22Rv1 (cell line): ENCODE data around the gene CLEC19A.

Source experiments
- H3K27ac ChIP-seq: fragments of 450-650 bp; 2 replicates; pipeline ENCODE4 v1.5.1; 2017
- ZFX ChIP-seq: fragments of 450-650 bp; IDR thresholded peaks from 2 replicates; pipeline ENCODE4 v1.6.1; 2017; ENCODE audit warnings: antibody characterized with exemption, borderline replicate concordance
- TF ChIP-seq, protein P1 (sequence below): fragments of 450-650 bp; IDR thresholded peaks from 2 replicates; pipeline ENCODE4 v1.5.1; 2017; ENCODE audit warnings: mild to moderate bottlenecking

Gene CLEC19A

GRCh38 chr16:19285431-19285830 is at the start of gene CLEC19A:
Gene CLEC19A (plus strand): TSS chr16:19285731. CDS start chr16:19285852, 121 bp downstream.
- no peak for TF ChIP-seq ZFX
- TF ChIP-seq, protein P1, sequence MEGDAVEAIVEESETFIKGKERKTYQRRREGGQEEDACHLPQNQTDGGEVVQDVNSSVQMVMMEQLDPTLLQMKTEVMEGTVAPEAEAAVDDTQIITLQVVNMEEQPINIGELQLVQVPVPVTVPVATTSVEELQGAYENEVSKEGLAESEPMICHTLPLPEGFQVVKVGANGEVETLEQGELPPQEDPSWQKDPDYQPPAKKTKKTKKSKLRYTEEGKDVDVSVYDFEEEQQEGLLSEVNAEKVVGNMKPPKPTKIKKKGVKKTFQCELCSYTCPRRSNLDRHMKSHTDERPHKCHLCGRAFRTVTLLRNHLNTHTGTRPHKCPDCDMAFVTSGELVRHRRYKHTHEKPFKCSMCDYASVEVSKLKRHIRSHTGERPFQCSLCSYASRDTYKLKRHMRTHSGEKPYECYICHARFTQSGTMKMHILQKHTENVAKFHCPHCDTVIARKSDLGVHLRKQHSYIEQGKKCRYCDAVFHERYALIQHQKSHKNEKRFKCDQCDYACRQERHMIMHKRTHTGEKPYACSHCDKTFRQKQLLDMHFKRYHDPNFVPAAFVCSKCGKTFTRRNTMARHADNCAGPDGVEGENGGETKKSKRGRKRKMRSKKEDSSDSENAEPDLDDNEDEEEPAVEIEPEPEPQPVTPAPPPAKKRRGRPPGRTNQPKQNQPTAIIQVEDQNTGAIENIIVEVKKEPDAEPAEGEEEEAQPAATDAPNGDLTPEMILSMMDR, result no peak
- H3K27ac ChIP-seq, result no peak within 1 kb of the TSS

GRCh38 chr16:19235886-19236285 is 49.6 kb upstream of the CLEC19A start:
- no peak for TF ChIP-seq ZFX
- TF ChIP-seq, protein P1, result no peak

GRCh38 chr16:19236561-19237209 is 48.8 kb upstream of the CLEC19A start:
- H3K27ac ChIP-seq, result no peak overlapping the region
- TF ChIP-seq ZFX, result no peak
- TF ChIP-seq, protein P1, result no peak

More at GRCh38 chr16:19235886-19236285, 49.6 kb upstream of the CLEC19A start:
- no peak overlapping the region for H3K27ac ChIP-seq

DNA sequence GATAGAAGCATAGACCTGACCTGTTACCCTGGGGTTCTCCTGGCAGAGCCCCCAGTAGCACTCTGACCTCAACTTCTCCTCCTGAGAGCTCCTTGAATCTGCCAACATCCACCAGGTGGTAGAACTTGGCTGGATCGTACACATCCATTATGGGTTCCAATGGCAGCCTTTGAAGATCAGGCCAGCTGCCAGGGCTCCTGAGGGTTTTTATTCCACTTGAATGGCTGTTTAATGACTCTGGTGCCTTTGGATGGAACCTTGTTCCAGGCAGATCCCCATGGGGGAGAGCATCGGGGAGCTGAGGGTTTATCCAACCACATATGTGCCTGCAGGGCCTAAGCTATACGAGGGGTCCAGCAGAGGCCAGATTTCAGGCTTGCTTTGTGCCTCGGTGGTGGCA is 47.1 kb upstream of the CLEC19A start:
- TF ChIP-seq, protein P1, result no peak
- TF ChIP-seq ZFX, result no peak
- no peak overlapping the region for H3K27ac ChIP-seq

DNA sequence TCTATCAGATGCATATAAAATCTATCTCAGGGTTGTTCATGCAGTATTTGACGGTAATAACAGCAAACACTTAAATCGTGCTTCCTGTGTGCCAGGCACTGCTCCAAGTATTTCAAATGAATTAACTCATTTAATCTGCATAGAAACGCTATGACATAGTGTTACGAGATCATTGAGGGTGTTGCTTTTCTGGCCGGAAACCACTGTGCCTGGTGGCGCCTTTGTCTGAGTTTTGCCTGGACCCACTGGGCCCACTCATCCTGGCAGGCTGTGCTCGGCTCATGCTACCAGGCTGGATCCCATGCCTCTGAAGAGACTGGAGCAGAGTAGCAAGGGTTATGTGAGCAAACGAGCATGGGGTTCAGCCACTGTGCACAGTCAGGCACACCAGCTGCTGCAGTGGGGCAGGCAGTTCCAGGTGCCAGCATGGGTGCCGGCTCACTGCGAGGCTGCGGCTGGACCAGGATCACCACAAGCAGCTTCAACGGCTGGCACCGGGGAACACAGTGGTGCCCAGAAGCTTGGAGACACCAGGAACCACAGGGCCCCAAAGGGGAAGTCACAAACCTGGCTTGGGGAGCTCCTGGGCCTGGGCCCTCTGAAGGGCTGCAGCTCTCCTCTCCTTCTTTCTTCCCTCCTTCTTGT is 45.9 kb upstream of the CLEC19A start:
- no peak for TF ChIP-seq ZFX
- TF ChIP-seq, protein P1, result no peak
- H3K27ac ChIP-seq, result no peak overlapping the region

GRCh38 chr16:19240494-19240893 is 45.0 kb upstream of the CLEC19A start:
- no peak overlapping the region for H3K27ac ChIP-seq
- TF ChIP-seq, protein P1, result no peak
- TF ChIP-seq ZFX, result no peak

DNA sequence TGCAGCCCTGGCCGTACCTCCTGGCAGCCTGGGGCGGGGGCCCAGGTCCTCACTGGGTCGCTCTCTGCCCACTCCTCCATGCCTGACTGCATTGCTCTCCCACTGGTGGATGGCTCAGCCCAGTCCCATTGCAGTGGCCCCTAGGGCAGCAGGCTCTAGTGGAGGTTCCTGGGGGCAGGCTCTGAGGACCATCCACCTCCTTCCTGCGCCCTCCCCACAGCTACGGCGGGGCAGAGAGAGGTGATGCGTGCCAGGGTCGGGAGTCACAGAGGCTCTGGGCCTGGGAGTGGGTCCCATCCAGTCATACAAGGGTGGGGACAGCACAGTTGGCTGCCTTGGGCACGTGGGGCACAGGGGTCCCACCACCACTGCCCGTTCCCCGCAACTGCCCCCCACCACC is 44.0 kb upstream of the CLEC19A start:
- no peak for TF ChIP-seq ZFX
- TF ChIP-seq, protein P1, result no peak
- no peak overlapping the region for H3K27ac ChIP-seq
